Activated CD4-positive, alpha-beta T cell treated with anti-CD3 and anti-CD28 coated beads, Interleukin-2, amount 50 U/mL, for 48 hours (primary cell): ENCODE results near the gene ATF5.
"Not testable (repeated sequence)": the region's sequence is repeated elsewhere in the genome, so short reads cannot be mapped to it uniquely, and the experiment has no call there.

Experiments
- DNase-seq, 2 experiments: peaks; one replicate each; pipeline ENCODE4 v3.0.0-alpha.2; 2020

The ATF5 gene

DNA sequence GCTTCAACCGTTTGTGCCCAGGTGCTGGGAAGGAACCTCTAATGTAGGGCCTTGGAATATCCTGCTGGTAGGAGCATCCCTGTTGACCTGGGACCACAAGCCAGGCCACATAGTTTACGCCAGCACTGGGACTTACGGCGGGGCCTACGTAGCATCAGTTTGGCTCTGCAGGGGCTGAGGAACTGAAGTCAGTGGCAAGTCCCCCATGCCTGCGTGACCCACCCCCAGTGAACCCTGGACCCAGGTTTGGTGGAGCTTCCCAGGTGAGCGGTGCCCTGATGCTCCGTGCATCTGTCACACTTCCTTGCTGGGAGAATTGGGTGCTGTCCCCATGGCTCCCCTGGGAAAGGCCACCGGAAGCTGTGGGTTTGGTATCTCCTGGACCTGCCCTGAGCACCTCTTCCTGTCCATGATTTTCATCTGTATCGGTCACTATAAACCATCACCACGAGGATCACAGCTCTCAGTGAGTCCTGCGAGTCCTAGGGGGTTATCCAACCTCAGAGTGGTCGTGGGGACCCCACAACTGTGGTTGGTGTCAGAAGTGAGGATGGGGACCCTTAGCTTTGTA is 22.0 kb downstream of the ATF5 start:
- DNase-seq, result no peak

DNA sequence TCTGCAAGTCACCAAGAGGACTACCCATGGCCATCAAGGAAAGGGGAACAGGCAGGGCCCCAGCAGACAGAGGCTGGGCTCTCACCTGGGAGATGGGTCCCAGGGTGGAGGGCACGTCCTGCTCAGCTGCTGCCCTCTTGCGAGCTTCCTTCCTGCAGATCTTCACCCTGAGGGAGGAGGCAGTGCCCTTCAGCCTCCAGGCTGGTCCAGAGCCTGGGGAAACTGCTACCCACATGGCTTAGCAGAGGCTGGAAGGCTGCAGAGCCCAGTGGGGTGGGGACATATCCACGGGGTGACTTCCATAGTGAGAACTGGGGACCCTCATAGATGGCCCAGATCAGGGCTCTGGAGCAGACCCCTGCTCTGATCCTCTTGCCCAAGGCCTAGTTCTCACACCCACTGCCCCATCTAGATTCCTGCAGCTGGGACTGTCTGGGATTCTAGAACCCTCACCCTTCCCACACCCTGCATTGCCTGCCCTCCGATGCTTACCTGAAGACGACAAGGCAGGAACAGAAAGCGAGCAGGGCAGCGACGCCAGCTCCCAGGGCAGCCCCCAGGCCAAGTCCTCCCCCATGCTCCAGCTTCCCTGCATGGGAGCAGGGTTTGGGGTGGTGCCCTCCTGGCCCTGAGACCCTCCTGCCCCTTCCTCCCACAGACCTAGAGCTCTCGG is 22.9 kb downstream of the ATF5 start:
- DNase-seq, result no peak

DNA sequence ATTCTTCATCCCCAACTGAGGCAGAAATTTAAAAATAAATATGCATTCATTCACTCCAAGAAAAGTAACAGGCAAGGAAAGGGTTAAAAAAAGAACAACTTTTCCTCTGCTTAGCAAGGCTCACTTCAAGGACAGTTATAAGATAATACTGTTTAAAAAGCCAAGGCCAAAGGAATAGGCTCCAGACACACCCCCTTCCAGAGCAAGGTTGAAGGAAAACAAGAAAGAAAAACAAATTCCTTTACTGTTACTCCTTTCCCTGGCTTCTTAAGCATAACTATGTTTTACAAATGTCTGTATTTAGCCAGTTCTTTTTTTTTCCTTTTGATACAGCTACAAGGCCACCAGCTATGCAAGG is 23.5 kb downstream of the ATF5 start:
- DNase-seq, result no peak

GRCh38 chr19:49952906-49953305 is 23.9 kb downstream of the ATF5 start:
- DNase-seq, result no peak

DNA sequence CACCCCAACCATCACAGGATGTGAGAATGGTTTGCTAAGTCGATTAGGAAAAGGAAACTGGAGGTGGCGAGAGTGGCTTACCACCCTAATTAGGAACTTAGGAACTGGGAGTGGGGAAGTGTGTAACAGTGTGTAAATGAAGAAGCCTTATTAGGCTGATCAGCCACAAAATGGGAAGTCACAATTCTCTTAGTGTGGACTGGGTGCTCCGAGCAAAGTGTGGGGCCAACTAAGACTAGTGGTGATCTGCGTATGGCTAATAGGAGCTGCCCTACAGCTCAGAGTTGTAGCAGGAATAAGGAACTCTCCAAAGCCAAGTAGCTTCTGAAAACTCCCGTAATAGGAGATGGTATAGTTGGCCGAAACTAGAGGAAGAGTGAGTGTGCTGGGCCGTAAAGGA is 24.4 kb downstream of the ATF5 start:
- no peak for DNase-seq

DNA sequence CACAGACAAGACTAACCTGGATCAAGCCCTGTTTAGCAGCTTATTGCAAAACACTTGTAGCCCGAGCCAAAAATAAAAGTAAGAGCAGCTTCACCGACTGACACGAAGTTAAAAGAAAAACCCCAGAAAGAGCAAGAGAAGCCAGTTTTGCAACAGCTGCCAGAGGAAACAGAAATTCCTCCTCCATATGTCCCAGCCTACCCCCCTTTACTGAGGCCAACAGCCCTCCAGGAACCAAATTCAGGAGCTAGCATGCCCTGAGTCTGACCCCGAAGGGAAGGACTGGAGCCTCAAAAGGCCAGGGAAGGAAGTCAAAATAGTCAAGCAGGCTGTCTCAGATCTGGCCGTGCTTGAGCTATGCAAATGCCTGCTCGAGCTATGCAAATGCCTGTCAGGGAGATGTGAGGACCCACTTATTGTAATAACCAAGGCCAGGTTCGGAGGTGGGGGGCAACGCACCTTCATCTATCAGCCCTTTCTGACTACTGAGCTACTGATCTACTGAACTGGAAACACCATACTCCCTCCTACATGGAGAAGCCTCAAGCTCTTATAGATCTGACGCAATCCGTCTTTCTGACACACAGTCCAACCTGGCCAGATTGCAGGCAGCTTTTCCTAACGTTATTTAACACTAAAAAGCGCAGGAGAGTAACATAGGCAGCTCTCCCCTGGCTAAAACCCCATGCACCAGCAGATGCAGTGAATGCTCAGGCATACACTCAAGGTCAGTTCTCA is 25.3 kb downstream of the ATF5 start:
- no peak for DNase-seq

DNA sequence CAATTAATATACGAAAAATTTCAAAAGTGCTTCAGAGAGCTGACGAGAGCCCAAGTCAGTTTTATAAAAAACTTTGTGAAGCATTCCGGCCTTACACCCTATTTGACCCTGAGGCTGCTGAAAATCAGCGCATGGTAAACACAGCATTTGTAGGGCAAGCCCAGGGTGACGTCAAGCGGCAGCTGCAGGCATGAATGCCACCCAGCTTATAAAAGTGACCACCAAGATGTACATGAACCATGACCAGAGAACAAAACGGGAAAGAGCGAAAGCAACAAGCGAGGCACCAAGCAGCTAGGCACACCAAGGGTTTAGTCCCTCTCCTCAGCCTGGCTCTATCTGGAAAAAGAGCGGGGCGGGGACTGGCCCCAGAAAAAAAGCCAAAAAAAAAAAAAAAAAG is 25.9 kb downstream of the ATF5 start:
- no peak for DNase-seq

GRCh38 chr19:49956115-49956495 is 27.1 kb downstream of the ATF5 start:
- no peak for DNase-seq

GRCh38 chr19:49957262-49957915 is 28.4 kb downstream of the ATF5 start:
- no peak for DNase-seq

DNA sequence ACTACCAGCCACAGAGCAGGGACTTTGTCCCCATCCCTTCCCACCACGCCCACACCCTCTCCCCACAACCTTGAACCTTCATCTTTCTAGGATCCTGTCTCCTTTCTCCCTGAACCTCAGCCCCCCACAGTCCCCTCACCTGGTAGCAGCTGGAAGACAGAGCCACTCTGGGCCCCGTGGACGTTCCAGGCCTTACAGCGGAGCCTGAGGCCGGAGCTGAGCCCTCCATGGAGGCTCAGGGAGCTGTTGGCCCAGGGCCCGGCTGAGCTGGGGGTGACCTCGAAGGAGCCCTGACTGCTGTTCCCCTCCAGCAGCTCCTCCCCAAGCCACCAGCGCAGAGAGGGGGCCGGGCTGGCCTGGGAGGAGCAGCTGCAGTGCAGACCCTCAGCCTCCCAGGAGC is 29.1 kb downstream of the ATF5 start:
- not testable (repeated sequence) for DNase-seq

GRCh38 chr19:49958596-49958995 is 29.6 kb downstream of the ATF5 start:
- not testable (repeated sequence) for DNase-seq

DNA sequence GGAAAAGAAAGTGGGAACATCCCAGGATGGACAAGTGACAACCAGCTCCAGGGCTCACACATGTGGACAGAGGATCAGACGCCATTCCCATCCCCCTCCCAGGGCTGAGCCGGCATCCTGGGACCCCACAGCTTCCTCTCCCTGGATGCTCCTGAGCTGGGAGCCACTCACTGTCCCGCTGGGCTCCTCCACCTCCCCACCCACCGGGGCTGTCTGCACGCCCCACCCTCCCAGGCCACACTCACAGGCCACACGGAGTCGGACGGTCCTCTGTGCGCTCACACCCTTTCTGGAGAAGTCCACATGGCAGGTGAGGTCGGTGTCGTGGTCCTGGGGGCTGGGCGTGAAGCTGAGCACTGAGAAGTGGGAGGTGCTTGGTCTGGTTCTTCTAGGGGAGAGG is 30.9 kb downstream of the ATF5 start:
- not testable (repeated sequence) for DNase-seq

DNA sequence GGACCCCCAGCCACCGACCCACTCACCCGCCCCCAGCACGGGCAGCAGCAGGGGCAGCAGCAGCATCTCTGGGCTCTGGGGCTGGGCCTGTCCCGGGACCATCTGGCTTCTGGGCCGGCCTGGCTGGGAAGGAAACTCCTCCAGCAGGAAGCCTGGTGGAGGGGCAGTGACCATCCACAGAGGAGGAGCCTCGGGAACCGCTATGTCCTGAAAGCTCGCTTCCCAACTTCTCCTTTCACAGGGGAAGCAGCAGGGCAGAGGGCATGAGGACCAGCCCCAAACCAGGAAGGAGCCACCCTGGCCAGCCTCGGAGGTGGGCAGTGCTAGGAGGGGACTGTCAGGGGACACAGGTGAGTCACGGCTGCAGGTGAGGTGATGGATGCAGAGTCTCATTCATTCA is 32.0 kb downstream of the ATF5 start, which contains the start of gene SIGLEC11:
Gene SIGLEC11, minus strand, starts transcription at position 193 of the 400 bp plus-strand sequence. Its CDS starts 91 bp downstream, at position 102.
- not testable (repeated sequence) for DNase-seq

DNA sequence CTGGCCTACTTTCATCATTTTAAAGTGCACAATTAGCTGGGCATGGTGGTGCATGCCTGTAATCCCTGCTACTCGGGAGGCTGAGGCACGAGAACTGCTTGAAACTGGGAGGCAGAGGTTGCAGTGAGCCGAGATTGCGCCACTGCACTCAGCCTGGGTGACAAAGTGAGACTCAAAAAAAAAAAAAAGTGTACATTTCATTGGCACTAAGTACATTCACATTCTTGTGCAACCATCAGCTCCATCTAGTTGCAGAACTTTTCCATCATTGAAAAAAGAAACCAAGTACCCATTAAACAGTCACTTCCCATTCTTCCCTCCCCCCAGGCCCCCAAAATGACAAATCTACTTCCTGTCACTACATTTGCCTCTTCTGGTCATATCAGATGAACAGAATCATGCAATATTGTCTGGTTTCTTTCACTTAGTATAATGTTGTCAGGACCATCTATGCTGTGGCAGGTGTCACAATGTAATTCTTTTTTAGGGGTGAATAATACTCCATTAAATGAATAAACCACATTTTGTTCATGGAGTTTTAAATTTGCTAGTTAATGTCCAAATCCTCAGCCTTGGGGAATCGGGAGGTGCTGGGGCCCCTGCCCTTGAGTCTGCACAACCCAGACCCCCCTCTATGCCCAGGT is 39.4 kb downstream of the ATF5 start:
- no peak for DNase-seq

DNA sequence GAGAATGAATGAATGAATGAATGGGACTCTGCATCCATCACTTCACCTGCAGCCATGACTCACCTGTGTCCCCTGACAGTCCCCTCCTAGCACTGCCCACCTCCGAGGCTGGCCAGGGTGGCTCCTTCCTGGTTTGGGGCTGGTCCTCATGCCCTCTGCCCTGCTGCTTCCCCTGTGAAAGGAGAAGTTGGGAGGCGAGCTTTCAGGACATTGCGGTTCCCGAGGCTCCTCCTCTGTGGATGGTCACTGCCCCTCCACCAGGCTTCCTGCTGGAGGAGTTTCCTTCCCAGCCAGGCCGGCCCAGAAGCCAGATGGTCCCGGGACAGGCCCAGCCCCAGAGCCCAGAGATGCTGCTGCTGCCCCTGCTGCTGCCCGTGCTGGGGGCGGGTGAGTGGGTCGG is 40.4 kb downstream of the ATF5 start:
- DNase-seq, result not testable (repeated sequence)

GRCh38 chr19:49971991-49972411 is 43.0 kb downstream of the ATF5 start:
- DNase-seq, result no peak

DNA sequence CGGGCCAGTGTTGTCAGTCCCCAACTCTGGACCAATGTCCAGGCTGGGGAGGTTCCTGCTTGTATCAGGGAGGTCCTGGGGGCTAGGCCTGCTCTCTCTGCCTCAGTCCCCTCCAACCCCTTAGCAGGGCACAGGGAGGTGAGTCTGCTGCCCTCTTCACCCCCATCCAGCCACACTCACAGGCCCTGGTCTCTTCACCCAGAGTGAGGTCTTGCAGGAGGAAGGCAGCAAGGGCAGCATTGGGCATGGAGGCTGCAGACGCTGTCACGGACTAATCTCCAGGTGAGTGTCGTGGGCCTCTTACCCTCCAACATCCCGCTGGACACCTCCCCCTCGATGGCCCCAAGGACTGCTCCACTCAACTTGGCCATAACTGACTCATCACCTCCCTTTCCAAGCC is 43.8 kb downstream of the ATF5 start:
- DNase-seq, result no peak

DNA sequence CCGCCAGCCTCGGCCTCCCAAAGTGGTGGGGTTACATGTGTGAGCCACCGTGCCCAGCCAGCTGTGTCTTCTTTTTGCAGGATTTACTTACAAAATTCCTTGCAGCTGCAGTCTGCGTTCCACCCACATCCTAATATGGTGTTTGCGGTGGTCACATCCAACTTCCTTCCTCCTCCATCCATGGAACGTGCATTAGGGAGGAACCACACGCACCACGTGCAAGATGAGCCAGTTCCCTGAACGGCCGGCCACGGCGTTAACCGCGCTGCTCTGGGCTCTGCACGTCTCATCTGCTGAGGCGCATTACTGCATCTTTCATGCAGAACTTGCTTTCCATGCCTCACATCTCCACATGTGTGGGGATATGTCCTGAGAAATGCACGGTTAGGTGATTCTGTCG is 45.0 kb downstream of the ATF5 start:
- DNase-seq, result no peak

DNA sequence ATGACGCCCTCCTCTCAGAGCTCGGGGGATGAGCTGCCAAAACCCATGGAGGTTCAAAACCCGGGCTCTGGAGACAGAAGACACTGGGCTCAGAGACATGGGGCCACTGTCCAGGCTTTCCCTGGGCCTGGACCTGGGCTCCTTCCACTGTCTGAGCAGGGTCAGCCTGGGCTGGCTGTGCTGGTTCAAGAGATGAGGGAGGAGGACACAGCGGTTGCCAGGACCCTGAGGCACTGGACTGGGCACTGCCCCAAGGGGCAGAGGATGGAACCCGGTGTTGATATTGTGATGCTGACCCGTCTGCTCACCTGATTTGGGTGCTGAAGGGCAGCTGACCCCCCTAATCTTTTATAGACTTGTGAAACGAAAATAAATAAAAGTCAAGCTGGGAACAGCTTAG is 46.0 kb downstream of the ATF5 start:
- DNase-seq, result no peak

DNA sequence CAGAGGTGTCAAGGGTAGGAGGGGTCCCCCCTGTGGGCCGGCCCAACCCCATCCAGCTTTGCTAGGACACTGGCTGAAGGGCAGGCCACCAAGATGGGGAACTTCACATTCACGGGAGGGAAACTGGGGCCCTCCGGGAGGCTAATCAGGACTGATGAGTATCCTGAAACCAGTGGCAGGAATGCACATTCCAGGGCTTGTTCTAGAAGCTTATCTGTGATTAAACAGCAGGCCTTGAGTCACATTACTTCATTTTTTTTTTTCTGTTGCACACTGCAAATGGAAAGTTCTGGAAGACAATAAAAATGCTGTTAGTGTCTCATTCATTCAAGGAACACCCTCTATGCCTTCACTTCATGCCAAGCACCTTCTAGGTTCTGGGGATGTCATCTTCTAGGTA is 47.5 kb downstream of the ATF5 start:
- DNase-seq, result no peak

- no peak for DNase-seq
These were observed 48.1 kb downstream of the ATF5 start for GRCh38 chr19:49977076-49977475.

DNA sequence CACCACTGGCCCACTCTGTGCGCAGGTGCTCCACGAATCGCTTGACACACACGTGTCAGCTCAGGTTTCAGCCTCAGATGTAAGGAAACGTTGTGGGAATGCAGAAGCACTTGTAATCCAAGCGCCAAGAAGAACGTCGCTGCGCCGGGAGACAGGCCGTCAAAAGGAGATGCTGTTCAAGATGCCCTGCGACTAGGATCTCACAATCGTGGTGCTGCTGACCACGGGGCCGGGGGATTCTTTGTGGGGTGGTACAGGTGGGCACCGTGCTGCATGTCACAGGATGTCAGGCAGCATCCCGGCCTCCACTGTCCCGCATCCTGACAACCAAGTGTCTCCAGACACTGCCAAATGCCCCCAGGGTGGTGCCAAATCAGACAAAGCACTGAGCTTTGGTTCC is 48.9 kb downstream of the ATF5 start:
- no peak for DNase-seq

GRCh38 chr19:49978324-49978723 is 49.3 kb downstream of the ATF5 start:
- DNase-seq, result no peak
